T-cell (primary cell): ENCODE measurements around the gene SMOC1. TPM values are rescaled to one million over a fixed set of nuclear protein-coding genes. Genes with fewer than 3 reads are reported as not detected.

ENCODE experiments used
- ATAC-seq, 4 experiments: fragments of 200-7000 bp in 3 of 4; fragments of 150-1000 bp in 1 of 4; cut with Tn5 transposase; replicated peaks in 1 of 4; 1 replicate in 3 of 4; 2 replicates in 1 of 4; pipeline ENCODE4 v1.10.0; 2021; ENCODE audit warnings: moderate library complexity in 3 of 4, mild to moderate bottlenecking in 2 of 4, moderate number of reproducible peaks in 1 of 4
- CTCF ChIA-PET, 2 donors: fragments of 300-600 bp; sonication (Branson Sonifier 250); formaldehyde crosslinking; loops; one replicate each; lab custom pipeline; 2022; ENCODE audit warnings: antibody characterized with exemption in 2 of 2; lab: Charles Lee
- POLR2A ChIA-PET, 2 donors: fragments of 300-600 bp; sonication (Branson Sonifier 250); formaldehyde crosslinking; loops; one replicate each; lab custom pipeline; 2022; ENCODE audit warnings: antibody characterized with exemption in 2 of 2; lab: Charles Lee
- DNase-seq, 35 experiments: peaks; one replicate each; pipeline versions ENCODE4 v3.0.0 to v3.0.0-alpha.2; 2013 to 2023
- H3K27ac ChIP-seq: one replicate; pipeline ENCODE4 v1.5.1; 2013; ENCODE audit warnings: low read length
- H3K27me3 ChIP-seq, 2 experiments: replicated peaks in 1 of 2; 1 replicate in 1 of 2; 2 replicates in 1 of 2; pipeline versions ENCODE4 v1.6.1 to v1.7.0; 2013; ENCODE audit warnings: low read length in 1 of 2, mixed read lengths in 1 of 2; ENCODE audit not compliant: control insufficient read depth in 2 of 2, insufficient read depth in 2 of 2; ENCODE audit errors: extremely low read depth in 1 of 2
- H3K36me3 ChIP-seq, 2 donors: 1 replicate in 1 of 2; 2 replicates in 1 of 2; pipeline versions ENCODE4 v1.6.1 to v1.7.0; 2013; ENCODE audit warnings: low read length in 1 of 2; ENCODE audit not compliant: control insufficient read depth in 2 of 2, insufficient read depth in 1 of 2; ENCODE audit errors: extremely low read depth in 1 of 2
- H3K4me1 ChIP-seq, 2 experiments: 1 replicate in 1 of 2; 2 replicates in 1 of 2; pipeline versions ENCODE4 v1.6.1 to v1.7.0; 2013; ENCODE audit warnings: low read length in 2 of 2, mixed read lengths in 1 of 2; ENCODE audit not compliant: insufficient read depth in 2 of 2, control insufficient read depth in 1 of 2; ENCODE audit errors: extremely low read depth in 1 of 2
- H3K4me3 ChIP-seq, 2 donors: 1 replicate in 1 of 2; 2 replicates in 1 of 2; pipeline versions ENCODE4 v1.5.1 to v1.7.0; 2013; ENCODE audit warnings: mild to moderate bottlenecking in 2 of 2, low read length in 1 of 2, moderate library complexity in 1 of 2; ENCODE audit not compliant: control insufficient read depth in 1 of 2; ENCODE audit errors: extremely low read depth in 1 of 2
- H3K9me3 ChIP-seq: 2 replicates; pipeline ENCODE4 v1.7.0; 2013
- H3K27ac Mint-ChIP-seq, 2 donors: one replicate each; pipeline ENCODE4 v1.8.0; 2020 to 2021; ENCODE audit warnings: mild to moderate bottlenecking in 2 of 2, mixed read lengths in 2 of 2
- H3K27me3 Mint-ChIP-seq, 2 donors: one replicate each; pipeline ENCODE4 v1.8.0; 2021 to 2022; ENCODE audit warnings: mixed read lengths in 2 of 2
- H3K36me3 Mint-ChIP-seq: one replicate; pipeline ENCODE4 v1.8.0; 2021; ENCODE audit warnings: mixed read lengths
- H3K4me1 Mint-ChIP-seq, 3 donors: one replicate each; pipeline ENCODE4 v1.8.0; 2020 to 2022; ENCODE audit warnings: mixed read lengths in 3 of 3, mild to moderate bottlenecking in 1 of 3
- H3K4me3 Mint-ChIP-seq, 3 donors: one replicate each; pipeline ENCODE4 v1.8.0; 2020 to 2022; ENCODE audit warnings: mild to moderate bottlenecking in 3 of 3, mixed read lengths in 3 of 3, moderate library complexity in 3 of 3
- H3K9me3 Mint-ChIP-seq, 3 donors: one replicate each; pipeline ENCODE4 v1.8.0; 2020 to 2022; ENCODE audit warnings: mixed read lengths in 3 of 3
- WGBS: methylation state at CpG from one replicate; pipeline ENCODE4 v1.1.5; 2013; ENCODE audit warnings: missing lambda C conversion rate; ENCODE audit not compliant: insufficient coverage; 5-methylcytosine and 5-hydroxymethylcytosine counted together
- total RNA-seq, 35 experiments: library from RNA in 6 of 35; stranded (reverse) in 6 of 35; fragments of 120-200 nt in 1 of 35; gene quantifications; one replicate each; pipeline versions ENCODE4 v1.2.1 to v1.2.4 and lab custom pipeline; 2013 to 2026

SMOC1 gene
- total RNA-seq, 5 donors from 2014 or later (not counting 1 experiment from before 2014, with no cell fraction given): not detected

DNA sequence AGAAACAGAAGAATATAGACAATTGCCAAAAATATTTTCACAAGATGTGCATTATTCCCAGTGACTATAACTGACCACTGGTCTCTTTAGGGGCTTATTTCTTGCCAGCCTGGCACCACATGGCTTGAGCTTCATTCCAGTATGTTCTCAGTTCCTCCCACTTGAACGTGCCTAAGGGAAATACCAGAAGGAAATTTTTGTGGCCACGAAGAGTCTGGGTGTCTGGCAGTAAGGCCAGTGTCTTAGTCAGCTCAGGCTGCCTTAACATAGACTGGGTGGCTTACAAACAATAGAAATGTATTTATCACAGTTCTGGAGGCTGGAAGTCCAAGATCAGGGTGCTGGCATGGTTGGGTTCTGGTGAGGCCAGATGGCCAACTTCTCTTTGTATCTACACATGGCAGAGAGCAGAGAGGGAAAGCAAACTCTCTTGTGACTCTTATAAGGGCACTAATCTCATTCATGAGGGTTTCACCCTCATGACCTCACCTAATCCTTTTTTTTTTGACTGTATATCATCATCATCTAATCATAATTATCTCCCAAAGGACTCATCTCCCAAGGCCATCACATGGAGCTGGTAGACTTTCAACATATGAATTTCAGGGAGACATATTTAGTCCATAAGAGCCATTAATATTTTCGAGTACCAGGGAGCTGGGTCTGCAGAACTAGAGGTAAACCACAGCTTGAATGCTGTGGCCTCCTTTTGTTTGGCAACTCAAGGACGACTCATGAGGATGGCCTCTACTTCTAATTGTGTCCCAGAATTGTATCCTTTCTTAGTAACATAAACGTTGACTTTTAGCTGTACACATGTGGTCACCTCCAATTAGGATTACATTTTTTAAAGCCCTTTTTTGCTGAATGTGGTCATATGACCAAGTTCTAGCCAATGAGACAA, 5.1 kb upstream of the SMOC1 start:
- no peaks in the 10 kb centered on the region for H3K36me3 Mint-ChIP-seq
- H3K36me3 ChIP-seq: no peaks in the 10 kb centered on the region

DNA sequence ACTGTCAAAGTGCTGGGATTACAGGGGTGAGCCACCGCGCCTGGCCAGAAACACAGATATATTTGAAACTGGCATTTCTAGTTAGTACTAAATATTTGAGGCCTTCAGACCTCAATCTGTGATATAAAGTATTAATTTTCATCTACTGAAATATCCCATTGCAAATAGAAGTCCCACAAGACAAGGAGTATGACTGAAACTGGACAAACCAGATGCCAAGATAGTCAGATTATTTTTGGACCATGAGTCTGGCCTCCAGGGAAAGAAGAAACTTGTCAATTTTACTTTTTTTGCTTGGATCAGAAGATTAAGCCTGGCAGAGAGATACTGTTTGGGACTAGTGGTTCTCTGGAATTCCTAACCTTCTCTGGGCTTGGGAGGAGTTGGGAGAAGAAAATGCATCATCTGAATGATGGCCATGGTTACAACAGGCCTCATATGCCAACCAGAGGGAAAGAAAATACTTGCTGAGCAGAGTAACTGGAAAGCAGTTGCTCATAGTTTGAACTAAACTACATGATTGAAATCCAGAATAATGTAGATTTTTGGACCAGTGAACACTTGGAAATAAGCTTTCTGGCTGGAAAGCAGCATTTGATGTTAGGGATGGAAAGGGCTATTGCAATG, 2.9 kb upstream of the SMOC1 start:
- Histone ChIP-seq H3K27ac (no peak overlapping the region), H3K4me3 (no peak overlapping the region), H3K4me1 (no peaks in the 10 kb centered on the region), H3K9me3 (no peaks in the 10 kb centered on the region), H3K27me3 (peaks cover 11 to 40% of the 10 kb centered on the region in 2 experiments), H3K36me3 (no peaks in the 10 kb centered on the region)
- ATAC-seq (no peak), DNase-seq (no peak)
- no peak overlapping the region for H3K27ac Mint-ChIP-seq
- WGBS: no CpG with 5 or more reads among the region's 2 CpGs
- CTCF ChIA-PET: no interaction called here
- H3K9me3 Mint-ChIP-seq: no peaks in the 10 kb centered on the region
- POLR2A ChIA-PET: no interaction called here
- peaks cover 0 to 3% (median 2%) of the 10 kb centered on the region in 3 donors for H3K4me1 Mint-ChIP-seq
- no peak overlapping the region for H3K4me3 Mint-ChIP-seq
- no peaks in the 10 kb centered on the region for H3K36me3 Mint-ChIP-seq
- peaks cover 33 to 34% of the 10 kb centered on the region in 2 donors for H3K27me3 Mint-ChIP-seq

More for the DNA sequence above, 5.1 kb upstream of the SMOC1 start:
- Mint-ChIP-seq H3K9me3 (no peaks in the 10 kb centered on the region), H3K4me3 (no peak overlapping the region), H3K27ac (no peak overlapping the region), H3K4me1 (no peaks in the 10 kb centered on the region), H3K27me3 (peaks cover 19 to 20% of the 10 kb centered on the region in 2 donors)
- 49% methylated on average over 4 of the region's 5 CpGs for WGBS
- CTCF ChIA-PET: no interaction called here
- H3K27me3 ChIP-seq: peaks cover 8 to 27% of the 10 kb centered on the region in 2 experiments
- H3K4me3 ChIP-seq: no peak overlapping the region
- ATAC-seq (no peak), DNase-seq (no peak)
- H3K4me1 ChIP-seq: no peaks in the 10 kb centered on the region
- no peak overlapping the region for H3K27ac ChIP-seq
- POLR2A ChIA-PET: no interaction called here
- peaks cover 3% of the 10 kb centered on the region for H3K9me3 ChIP-seq

DNA sequence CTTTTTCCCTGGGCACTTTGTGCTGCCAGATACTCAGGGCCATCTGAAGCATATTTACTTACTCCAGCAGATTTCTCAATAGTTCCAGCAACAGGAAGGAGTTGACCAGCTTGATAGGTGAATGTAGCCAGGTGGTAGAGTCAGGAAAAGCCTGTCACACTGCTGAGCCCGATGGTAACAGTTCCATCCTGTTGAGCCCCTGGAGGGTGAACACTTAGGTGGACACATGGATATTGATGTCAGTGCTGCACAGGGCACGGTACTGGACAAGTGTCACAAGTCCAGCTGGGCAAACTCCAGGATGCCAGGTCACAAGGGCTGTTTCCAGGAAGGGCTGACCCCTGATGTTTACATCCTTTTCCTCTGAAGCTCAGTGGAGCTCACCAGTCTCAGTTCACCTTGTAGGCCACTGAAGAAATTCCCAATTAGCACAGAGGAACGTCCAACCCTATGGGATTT, 2.3 kb upstream of the SMOC1 start:
- Histone ChIP-seq H3K4me1 (no peaks in the 10 kb centered on the region), H3K9me3 (no peaks in the 10 kb centered on the region), H3K27me3 (peaks cover 11 to 40% of the 10 kb centered on the region in 2 experiments), H3K36me3 (no peaks in the 10 kb centered on the region), H3K4me3 (no peak overlapping the region), H3K27ac (no peak overlapping the region)
- ChIA-PET POLR2A (no interaction called here), CTCF (no interaction called here)
- Mint-ChIP-seq H3K4me3 (no peak overlapping the region), H3K4me1 (peaks cover 0 to 3% (median 2%) of the 10 kb centered on the region in 3 donors), H3K27me3 (peaks cover 38 to 39% of the 10 kb centered on the region in 2 donors), H3K36me3 (no peaks in the 10 kb centered on the region), H3K27ac (no peak overlapping the region), H3K9me3 (no peaks in the 10 kb centered on the region)
- DNase-seq (no peak), ATAC-seq (no peak)
- WGBS: 51% methylated on average over 3 of the region's 3 CpGs

DNA sequence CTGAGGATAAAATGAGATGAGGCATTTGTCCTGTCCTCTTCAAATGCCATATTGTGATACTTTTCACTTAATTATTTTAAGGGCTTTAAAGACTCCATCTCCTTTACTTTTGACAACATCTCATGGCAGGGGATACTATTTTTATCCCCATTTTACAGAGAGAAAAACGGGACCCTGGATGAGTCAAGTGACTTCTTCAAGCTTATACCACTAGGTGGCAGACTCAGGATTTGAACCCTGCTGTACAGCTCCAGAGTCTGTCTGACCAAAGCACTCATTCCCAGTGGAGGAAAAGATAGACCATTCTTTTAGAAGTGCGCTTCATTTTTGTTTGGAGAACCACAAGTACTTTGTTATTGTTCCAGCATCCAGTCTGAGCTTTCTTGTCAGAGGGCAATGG, 1.7 kb upstream of the SMOC1 start:
- Mint-ChIP-seq H3K9me3 (no peaks in the 10 kb centered on the region), H3K27me3 (peaks cover 40 to 41% of the 10 kb centered on the region in 2 donors), H3K4me1 (peaks cover 0 to 3% (median 2%) of the 10 kb centered on the region in 3 donors), H3K27ac (no peak overlapping the region), H3K36me3 (no peaks in the 10 kb centered on the region), H3K4me3 (no peak overlapping the region)
- H3K4me3 ChIP-seq: no peak overlapping the region
- no peak overlapping the region for H3K27ac ChIP-seq
- ChIA-PET CTCF (no interaction called here), POLR2A (no interaction called here)
- H3K27me3 ChIP-seq: peaks cover 11 to 42% of the 10 kb centered on the region in 2 experiments
- H3K4me1 ChIP-seq: no peaks in the 10 kb centered on the region
- no peak for ATAC-seq
- no peaks in the 10 kb centered on the region for H3K9me3 ChIP-seq
- WGBS: 50% methylated on average over 1 of the region's 2 CpGs
- no peak for DNase-seq
- H3K36me3 ChIP-seq: no peaks in the 10 kb centered on the region

DNA sequence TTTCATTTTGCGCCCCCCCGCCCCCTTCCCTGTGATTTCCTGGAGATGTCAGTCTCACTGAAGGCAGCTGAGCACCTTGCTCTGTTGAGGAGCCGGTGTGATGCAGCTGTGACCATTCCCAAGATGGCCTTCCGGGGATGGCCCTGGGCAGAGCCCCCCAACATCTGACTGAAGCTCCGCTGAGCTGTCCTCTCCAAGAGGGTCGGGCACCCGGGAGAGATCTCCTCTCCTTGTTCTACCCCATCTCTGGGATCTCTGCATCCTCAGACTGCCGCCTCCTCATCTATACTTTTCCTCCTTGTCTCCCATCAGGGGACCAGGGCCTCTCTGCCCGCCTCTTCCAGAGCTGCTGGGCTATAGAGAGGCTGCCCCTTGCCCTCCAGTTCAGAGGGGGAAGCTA, 965 bp upstream of the SMOC1 start:
- no peak for DNase-seq
- ATAC-seq: no peak
- ChIA-PET POLR2A (no interaction called here), CTCF (no interaction called here)
- 81% methylated on average over 9 of the region's 9 CpGs for WGBS
- Histone ChIP-seq H3K27ac (no peak overlapping the region), H3K36me3 (no peaks in the 10 kb centered on the region), H3K4me3 (no peak overlapping the region), H3K4me1 (no peaks in the 10 kb centered on the region), H3K27me3 (peaks cover 11 to 43% of the 10 kb centered on the region in 2 experiments), H3K9me3 (no peaks in the 10 kb centered on the region)
- no peaks in the 10 kb centered on the region for H3K9me3 Mint-ChIP-seq
- peaks cover 43 to 44% of the 10 kb centered on the region in 2 donors for H3K27me3 Mint-ChIP-seq
- no peak overlapping the region for H3K27ac Mint-ChIP-seq
- H3K4me3 Mint-ChIP-seq: no peak overlapping the region
- H3K4me1 Mint-ChIP-seq: peaks cover 0 to 3% (median 2%) of the 10 kb centered on the region in 3 donors
- no peaks in the 10 kb centered on the region for H3K36me3 Mint-ChIP-seq

DNA sequence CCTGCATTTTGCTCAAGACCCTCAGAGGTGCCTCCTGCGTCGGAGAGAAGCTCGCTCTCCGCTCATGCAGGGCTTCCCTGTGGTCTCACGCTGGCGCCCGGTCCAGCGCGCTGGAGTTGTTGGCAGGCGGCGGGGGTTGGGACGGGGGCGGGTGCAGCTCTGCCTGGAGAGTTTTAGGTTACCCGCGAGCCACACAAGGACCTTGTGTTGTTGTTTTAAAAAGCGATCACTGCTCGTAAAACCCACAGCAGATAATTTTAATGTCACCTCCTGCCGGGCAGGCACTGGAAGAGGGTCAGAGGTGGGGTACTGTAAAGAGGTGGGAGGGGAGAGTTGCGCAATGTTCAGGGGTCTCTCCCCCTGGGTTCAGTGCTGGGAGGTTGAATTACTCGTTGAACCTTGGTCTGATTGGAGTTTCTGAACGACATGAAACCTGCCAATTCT, 850 bp downstream of the SMOC1 start:
- Mint-ChIP-seq H3K9me3 (no peaks in the 10 kb centered on the region), H3K4me1 (peaks cover 0 to 3% (median 2%) of the 10 kb centered on the region in 3 donors), H3K27ac (no peak overlapping the region), H3K27me3 (peaks cover 54 to 58% of the 10 kb centered on the region in 2 donors), H3K36me3 (no peaks in the 10 kb centered on the region), H3K4me3 (peak overlapping the region in 1 of 3 donors; percentile 37)
- Histone ChIP-seq H3K9me3 (no peaks in the 10 kb centered on the region), H3K4me1 (no peaks in the 10 kb centered on the region), H3K4me3 (no peak overlapping the region), H3K36me3 (no peaks in the 10 kb centered on the region), H3K27ac (no peak overlapping the region), H3K27me3 (peaks cover 11 to 43% of the 10 kb centered on the region in 2 experiments)
- CTCF ChIA-PET: no interaction called here
- DNase-seq (no peak), ATAC-seq (no peak)
- WGBS: 4% methylated on average over 16 of the region's 21 CpGs
- POLR2A ChIA-PET: no interaction called here
